HepG2 (cell line): Measurements from ENCODE around the gene UBR4. TPM values are rescaled to one million over a fixed set of nuclear protein-coding genes. Genes with fewer than 3 reads are reported as not detected.
A peak's percentile ranks its signal among the peaks of the same experiment; 100 is the strongest.

Source experiments
- ATAC-seq: fragments of 200-7000 bp; cut with Tn5 transposase; 3 replicates; pipeline ENCODE4 v1.9.1; 2020; ENCODE audit warnings: mild to moderate bottlenecking, moderate library complexity
- BruUV-seq: library from RNA; stranded (reverse); fragments of 400-500 nt; replicated peaks from 2 replicates; lab custom pipeline; 2021; lab: Mats Ljungman, UMichigan
- CTCF ChIA-PET: fragments of 300-600 bp; formaldehyde crosslinking; extraction: SDS; loops from one replicate; lab custom pipeline; 2021; ENCODE audit warnings: low total read pairs, inconsistent platforms, low intra/inter-chr PET ratio; lab: Yijun Ruan, JAX
- POLR2A ChIA-PET: fragments of 350-600 bp; sonication (Branson Sonifier 250); formaldehyde crosslinking; loops from one replicate; lab custom pipeline; 2020; ENCODE audit warnings: antibody characterized with exemption, inconsistent platforms; lab: Yijun Ruan, JAX
- DNase-seq: peaks from one replicate; pipeline ENCODE4 v3.0.0-alpha.2; 2015; ENCODE audit warnings: low spot score
- FAIRE-seq: peaks from 3 replicates; lab custom pipeline; 2011; peaks lifted over from hg19 to GRCh38; lab: Jason Lieb, UNC
- H2AFZ ChIP-seq: one replicate; pipeline ENCODE4 v1.6.1; 2011; ENCODE audit warnings: low read length, inconsistent platforms
- H3K27ac ChIP-seq: fragments of 300-600 bp; 3 replicates; pipeline ENCODE4 v1.8.0; 2011; ENCODE audit warnings: mixed run types, mild to moderate bottlenecking, mixed read lengths, low read length, inconsistent platforms; ENCODE audit not compliant: insufficient read depth; ENCODE audit errors: extremely low read length
- H3K27me3 ChIP-seq, 2 experiments: fragments of 200-600 bp in 1 of 2; 2 replicates in 1 of 2; 3 replicates in 1 of 2; pipeline versions ENCODE4 v1.6.0 to v1.8.0; 2011; ENCODE audit warnings: low read length in 2 of 2, mild to moderate bottlenecking in 2 of 2, moderate library complexity in 2 of 2, inconsistent platforms in 1 of 2; ENCODE audit not compliant: insufficient read depth in 2 of 2, control insufficient read depth in 1 of 2
- H3K36me3 ChIP-seq, 2 experiments: fragments of 200-600 bp in 1 of 2; replicated peaks in 1 of 2; 2 replicates in 1 of 2; 3 replicates in 1 of 2; pipeline versions ENCODE4 v1.5.1 to v1.8.0; 2011; ENCODE audit warnings: low read length in 2 of 2, inconsistent platforms in 1 of 2; ENCODE audit not compliant: insufficient read depth in 2 of 2, control insufficient read depth in 1 of 2
- H3K4me1 ChIP-seq: 2 replicates; pipeline ENCODE4 v1.5.1; 2012; ENCODE audit warnings: low read length, inconsistent platforms; ENCODE audit not compliant: insufficient read depth
- H3K4me2 ChIP-seq: 2 replicates; pipeline ENCODE4 v1.6.0; 2011; ENCODE audit warnings: low read depth, low read length, inconsistent platforms
- H3K4me3 ChIP-seq, 3 experiments: fragments of 200-600 bp in 1 of 3; sonication (generic), shearing (Covaris generic) in 1 of 3; replicated peaks in 1 of 3; 2 replicates each; pipeline ENCODE4 v1.5.1; 2011 to 2016; ENCODE audit warnings: low read length in 3 of 3, inconsistent platforms in 2 of 3, low read depth in 2 of 3, mild to moderate bottlenecking in 2 of 3, control low read depth in 1 of 3, mixed read lengths in 1 of 3; ENCODE audit not compliant: insufficient read depth in 1 of 3
- H3K79me2 ChIP-seq: one replicate; pipeline ENCODE4 v1.6.1; 2011; ENCODE audit warnings: low read length, inconsistent platforms; ENCODE audit not compliant: insufficient read depth
- H3K9ac ChIP-seq: 2 replicates; pipeline ENCODE4 v1.6.0; 2011; ENCODE audit warnings: mild to moderate bottlenecking, low read depth, low read length, inconsistent platforms; ENCODE audit not compliant: insufficient read depth
- H3K9me3 ChIP-seq: 2 replicates; pipeline ENCODE4 v1.5.1; 2012; ENCODE audit warnings: mild to moderate bottlenecking, low read length
- H4K20me1 ChIP-seq: 2 replicates; pipeline ENCODE4 v1.6.0; 2011; ENCODE audit warnings: inconsistent platforms, mild to moderate bottlenecking, low read length, moderate library complexity; ENCODE audit not compliant: insufficient read depth
- ADNP ChIP-seq: sonication (generic); formaldehyde crosslinking; IDR thresholded peaks from 2 replicates; pipeline ENCODE4 v1.4.0; 2020; ENCODE audit warnings: missing genetic modification reagents
- BCL6 ChIP-seq: IDR thresholded peaks from 2 replicates; pipeline ENCODE4 v1.6.1; 2016; ENCODE audit warnings: missing genetic modification reagents, missing compliant biosample characterization
- ELF3 ChIP-seq: IDR thresholded peaks from 2 replicates; pipeline ENCODE4 v1.6.1; 2016; ENCODE audit warnings: missing genetic modification reagents, missing compliant biosample characterization
- ELF4 ChIP-seq: sonication (generic); formaldehyde crosslinking; IDR thresholded peaks from 2 replicates; pipeline ENCODE4 v1.5.0; 2020; ENCODE audit warnings: missing genetic modification reagents, mild to moderate bottlenecking, moderate library complexity, borderline replicate concordance
- FOXA1 ChIP-seq, 2 experiments: fragments of 450-650 bp in 1 of 2; sonication (generic) in 1 of 2; formaldehyde crosslinking in 1 of 2; IDR thresholded peaks; 2 replicates each; pipeline versions ENCODE4 v1.4.0 to v1.6.1; 2016 to 2020; ENCODE audit warnings: missing genetic modification reagents in 1 of 2
- HIVEP1 ChIP-seq: sonication (generic); formaldehyde crosslinking; IDR thresholded peaks from 2 replicates; pipeline ENCODE4 v1.4.0; 2020; ENCODE audit warnings: mild to moderate bottlenecking, missing genetic modification reagents
- HNF4G ChIP-seq, 2 experiments: sonication (generic) in 1 of 2; formaldehyde crosslinking in 1 of 2; IDR thresholded peaks; 2 replicates each; pipeline versions ENCODE4 v1.4.0 to v1.6.1; 2011 to 2020; ENCODE audit warnings: borderline replicate concordance in 2 of 2, low read depth in 2 of 2, mild to moderate bottlenecking in 2 of 2, low read length in 1 of 2, missing genetic modification reagents in 1 of 2, moderate library complexity in 1 of 2
- MIER2 ChIP-seq: IDR thresholded peaks from 2 replicates; pipeline ENCODE4 v1.6.1; 2016; ENCODE audit warnings: missing biosample characterization, missing genetic modification reagents
- NONO ChIP-seq, 2 experiments: fragments of 450-650 bp in 1 of 2; sonication (generic) in 1 of 2; formaldehyde crosslinking in 1 of 2; IDR thresholded peaks in 1 of 2; conservative IDR thresholded peaks in 1 of 2; 2 replicates each; pipeline versions ENCODE4 v1.6.1 to v1.8.0; 2017 to 2022; ENCODE audit warnings: mild to moderate bottlenecking in 1 of 2, missing genetic modification reagents in 1 of 2, moderate library complexity in 1 of 2
- NRL ChIP-seq: sonication (generic); formaldehyde crosslinking; IDR thresholded peaks from 2 replicates; pipeline ENCODE4 v1.5.0; 2020; ENCODE audit warnings: missing genetic modification reagents, mild to moderate bottlenecking, moderate library complexity, borderline replicate concordance
- SOX13 ChIP-seq, 3 experiments: fragments of 450-650 bp in 1 of 3; sonication (generic) in 1 of 3; formaldehyde crosslinking in 1 of 3; IDR thresholded peaks in 2 of 3; conservative IDR thresholded peaks in 1 of 3; 2 replicates each; pipeline versions ENCODE4 v1.5.0 to v1.6.1; 2016 to 2020; ENCODE audit warnings: antibody characterized with exemption in 1 of 3, mild to moderate bottlenecking in 1 of 3, missing compliant biosample characterization in 1 of 3, missing genetic modification reagents in 1 of 3, moderate library complexity in 1 of 3
- SOX6 ChIP-seq, 2 experiments: fragments of 450-650 bp in 1 of 2; sonication (generic) in 1 of 2; formaldehyde crosslinking in 1 of 2; IDR thresholded peaks; 2 replicates each; pipeline versions ENCODE4 v1.4.0 to v1.6.1; 2017 to 2020; ENCODE audit warnings: antibody characterized with exemption in 1 of 2, mild to moderate bottlenecking in 1 of 2, missing genetic modification reagents in 1 of 2
- TFDP1 ChIP-seq: IDR thresholded peaks from 2 replicates; pipeline ENCODE4 v1.6.1; 2016; ENCODE audit warnings: missing compliant biosample characterization, missing genetic modification reagents, borderline replicate concordance
- ZNF101 ChIP-seq: sonication (generic); formaldehyde crosslinking; IDR thresholded peaks from 2 replicates; pipeline ENCODE4 v1.4.0; 2020; ENCODE audit warnings: mild to moderate bottlenecking, low read depth, missing genetic modification reagents, borderline replicate concordance
- ZNF777 ChIP-seq: sonication (generic); formaldehyde crosslinking; IDR thresholded peaks from 2 replicates; pipeline ENCODE4 v1.4.0; 2020; ENCODE audit warnings: missing genetic modification reagents
- WGBS: methylation state at CpG from one replicate; pipeline ENCODE4 v1.1.6; 2017; ENCODE audit warnings: low lambda C conversion rate; 5-methylcytosine and 5-hydroxymethylcytosine counted together
- in situ Hi-C: cut with HindIII; loops from 2 replicates; pipeline ENCODE4 v1.10.0; 2017; ENCODE audit warnings: low pct_unique_long_range_greater_than_20kb; ENCODE audit not compliant: extremely low pct_ligation_motif_present
- intact Hi-C: fragments of 100-400 bp; cut with micrococcal nuclease; formaldehyde crosslinking; loops from one replicate; pipeline ENCODE4 v1.10.0; 2022; ENCODE audit not compliant: unreplicated experiment
- polyA plus RNA-seq, 8 experiments: library from polyadenylated mRNA; depleted of rRNA in 3 of 8; stranded (reverse) in 7 of 8; unstranded in 1 of 8; fragments of >200 nt; fragmentation: Illumina TruSeq in 4 of 8; extraction: Trizol in 4 of 8; gene quantifications; 2 replicates each; pipeline versions ENCODE4 v1.2.1 to v1.2.3, GENCODE V29; 2011 to 2016; ENCODE audit warnings: low read depth in 4 of 8, missing spikeins in 1 of 8, mixed read lengths in 1 of 8; ENCODE audit not compliant: insufficient read depth in 1 of 8
- total RNA-seq, 5 experiments: library from RNA; depleted of rRNA; stranded (reverse); fragments of >200 nt; fragmentation: Illumina TruSeq; extraction: Trizol; gene quantifications; 2 replicates each; pipeline ENCODE4 v1.2.3, GENCODE V29; 2016; ENCODE audit warnings: low read depth in 1 of 5

Gene UBR4
- total and polyA plus RNA-seq, 2 of the 13 experiments (the other 11 are each of a cell fraction or from before 2014, with no cell fraction given), result 59.1 to 106 TPM

GRCh38 chr1:19067182-19067911 lies 142.7 kb downstream of the UBR4 start (continued):
- TF ChIP-seq ADNP (CRISPR knock-in tag) (peak; percentile 77; the same call in 1 of the 2 replicates), MIER2 (CRISPR knock-in tag) (no peak), FOXA1 (IDR thresholded peaks at IDR 0.05) (no peak), FOXA1 (CRISPR knock-in tag; IDR thresholded peaks at IDR 0.05) (peak; percentile 4; the same call in 1 of the 2 replicates), NRL (CRISPR knock-in tag) (no peak), TFDP1 (peak; percentile 60; the same call in 1 of the 2 replicates), BCL6 (0 out of 2 replicates have a peak, but pooled peaks have one; percentile 21), HNF4G (IDR thresholded peaks at IDR 0.05; ENCODE audit: borderline replicate concordance, low read depth, low read length) (no peak), HNF4G (CRISPR knock-in tag; IDR thresholded peaks at IDR 0.05; ENCODE audit: borderline replicate concordance, low read depth) (no peak; the same call in 1 of the 2 replicates)

DNA sequence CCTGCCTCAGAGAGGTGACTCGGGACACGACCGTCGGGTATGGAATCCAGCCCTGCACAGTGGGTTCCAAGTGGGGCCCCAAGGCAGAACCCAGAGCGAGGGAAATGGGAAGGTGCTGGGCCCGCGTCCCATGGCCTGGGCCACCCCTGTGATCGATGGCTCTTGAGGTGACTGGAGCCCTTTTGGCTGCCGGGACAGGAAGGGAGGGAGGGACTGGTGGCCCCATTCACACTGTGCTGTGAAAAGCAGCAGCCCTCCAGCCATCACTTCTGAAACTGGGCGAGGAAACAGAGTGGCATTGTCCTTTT lies 143.2 kb downstream of the UBR4 start:
- WGBS, result 0% methylated on average over 4 of the region's 10 CpGs
- Histone ChIP-seq H3K9ac (0 out of 2 replicates have a peak overlapping the region, but pooled peaks have one; percentile 25), H2AFZ (no peak overlapping the region), H4K20me1 (no peaks in the 10 kb centered on the region), H3K4me1 (peaks cover 84% of the 10 kb centered on the region), H3K4me3 (peak overlapping the region in 1 of 3 experiments; percentile 53; a peak in 1 of 6 replicates), H3K27me3 (peaks cover 0 to 8% of the 10 kb centered on the region in 2 experiments; a peak in 2 of 5 replicates), H3K36me3 (no peaks in the 10 kb centered on the region), H3K9me3 (no peaks in the 10 kb centered on the region), H3K27ac (no peak overlapping the region), H3K4me2 (peak overlapping the region; percentile 69), H3K79me2 (no peaks in the 10 kb centered on the region)
- BruUV-seq, result no TSS peak
- no peak; the same call in 2 of the 3 replicates for ATAC-seq
- FAIRE-seq, result no peak
- intact Hi-C loops, result loop anchor here (2.0 to 5.0 kb wide), 2 partner anchors 30 to 55 kb away; no protein-coding TSS in a partner anchor
- no peak for DNase-seq
- ChIA-PET POLR2A (interaction anchor here (1.1 to 1.3 kb wide), 2 partner anchors 10 to 15 kb away, joined by 3 read pairs; no protein-coding TSS in a partner anchor), CTCF (interaction anchor here (1.4 kb wide), 1 partner anchor 153 kb away, joined by 3 read pairs; no protein-coding TSS in a partner anchor)
- in situ Hi-C loops, result no loop called here
- TF ChIP-seq ZNF777, result peak; percentile 46; the same call in 1 of the 2 replicates
- 0 out of 2 replicates have a peak, but pooled peaks have one; percentile 33 for TF ChIP-seq SOX13 (IDR thresholded peaks at IDR 0.05)
- no peak for TF ChIP-seq SOX13 (CRISPR knock-in tag; conservative IDR thresholded peaks at IDR 0.05 in 1 of 2, IDR thresholded peaks at IDR 0.05 in 1 of 2)
- TF ChIP-seq NONO (IDR thresholded peaks at IDR 0.05), result no peak
- 0 out of 2 replicates have a peak, but pooled peaks have one; percentile 14 for TF ChIP-seq NONO (CRISPR knock-in tag; conservative IDR thresholded peaks at IDR 0.05)
- 0 out of 2 replicates have a peak, but pooled peaks have one; percentile 4 for TF ChIP-seq ELF3 (CRISPR knock-in tag)
- 0 out of 2 replicates have a peak, but pooled peaks have one; percentile 29 for TF ChIP-seq HIVEP1 (CRISPR knock-in tag)
- TF ChIP-seq SOX6 (IDR thresholded peaks at IDR 0.05), result no peak
- 0 out of 2 replicates have a peak, but pooled peaks have one; percentile 40 for TF ChIP-seq SOX6 (CRISPR knock-in tag; IDR thresholded peaks at IDR 0.05)
- TF ChIP-seq ELF4 (CRISPR knock-in tag), result no peak
- TF ChIP-seq ZNF101, result 0 out of 2 replicates have a peak, but pooled peaks have one; percentile 57
